ENCODE results near the gene LDLRAD4.
"Not testable (repeated sequence)": the region's sequence is repeated elsewhere in the genome, so short reads cannot be mapped to it uniquely, and the experiment has no call there.

The LDLRAD4 gene

DNA sequence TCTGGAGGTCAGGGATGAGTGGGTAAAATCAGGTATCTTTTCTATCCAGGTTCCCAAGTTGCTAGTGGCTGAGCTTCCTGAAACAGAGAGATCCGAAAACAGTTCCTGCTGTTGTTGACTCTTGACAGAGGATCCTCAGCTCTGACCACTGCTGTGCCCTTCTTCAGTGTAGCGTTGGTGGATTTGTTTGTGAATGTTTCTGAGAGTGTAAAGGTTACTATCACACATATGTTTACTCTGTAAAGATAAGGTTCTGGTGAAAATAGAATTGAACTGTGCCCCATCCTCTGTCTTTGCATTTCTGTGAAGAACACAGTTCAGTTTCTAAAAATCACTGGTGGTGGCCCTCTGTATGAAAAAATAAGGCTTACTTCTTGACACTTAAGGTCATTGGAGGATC lies 119.8 kb downstream of the LDLRAD4 start:
- DNase-seq (ENCODE audit: low spot score), result no peak

GRCh38 chr18:13339653-13340052 lies 121.1 kb downstream of the LDLRAD4 start:
- no peak for DNase-seq (ENCODE audit: low spot score)

GRCh38 chr18:13346449-13346848 lies 127.9 kb downstream of the LDLRAD4 start:
- not testable (repeated sequence) for DNase-seq (ENCODE audit: low spot score)

DNA sequence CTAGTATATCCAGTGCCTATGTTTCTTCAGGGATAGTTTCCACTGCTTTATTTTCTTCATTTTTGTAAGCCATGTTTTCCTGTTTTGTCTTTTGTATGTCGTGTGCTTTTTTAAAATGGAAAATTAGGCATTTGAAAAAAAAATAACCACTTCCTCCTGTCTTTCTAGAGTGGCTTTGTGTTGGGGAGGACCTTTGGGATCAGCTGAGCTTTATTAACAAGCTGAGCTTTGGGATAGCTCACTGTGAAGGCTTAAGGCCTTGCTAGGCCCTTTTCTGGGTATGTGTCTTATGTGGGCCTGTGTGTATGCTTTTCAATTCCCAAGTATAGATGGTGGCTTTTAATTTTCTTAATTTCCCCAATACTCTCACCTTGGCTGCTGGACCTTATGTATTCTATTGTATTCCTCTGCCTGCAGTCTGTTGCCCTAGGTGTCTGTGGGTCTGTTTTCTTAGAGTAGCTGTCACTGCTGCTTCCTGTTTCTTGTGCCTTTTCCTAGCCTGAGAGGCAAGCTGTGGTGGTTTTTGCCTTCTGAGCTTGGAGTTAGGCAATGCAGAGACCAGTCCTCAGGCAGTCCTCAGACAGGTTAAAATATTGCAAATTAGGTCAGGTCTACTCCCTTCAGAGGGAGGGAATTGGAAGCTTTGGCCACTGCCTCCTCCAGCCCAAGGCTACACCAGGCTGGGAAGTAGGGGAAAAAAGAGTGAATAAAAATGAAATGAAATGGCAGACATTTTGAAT lies 134.7 kb downstream of the LDLRAD4 start:
- DNase-seq (ENCODE audit: low spot score), result no peak

DNA sequence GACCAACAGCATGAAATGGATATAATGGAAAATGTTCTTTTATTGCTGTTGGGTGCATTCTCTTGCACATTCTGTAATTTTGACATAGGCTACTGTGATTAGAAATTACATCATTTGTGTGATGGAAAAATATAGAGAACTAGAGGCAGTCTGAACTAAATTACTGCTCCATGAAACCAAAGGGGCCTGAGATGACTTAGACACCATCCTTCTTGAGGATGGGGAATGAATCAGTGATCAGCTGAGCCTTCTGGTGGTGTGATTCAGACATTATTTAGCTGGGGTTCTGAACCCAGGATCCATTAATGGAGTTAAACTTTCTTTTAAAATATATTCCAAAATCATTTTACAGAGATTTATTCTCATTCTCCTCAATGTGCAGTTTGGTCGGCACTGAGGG lies 135.8 kb downstream of the LDLRAD4 start:
- no peak for DNase-seq (ENCODE audit: low spot score)

GRCh38 chr18:13356032-13356431 lies 137.5 kb downstream of the LDLRAD4 start:
- no peak for DNase-seq (ENCODE audit: low spot score)

- DNase-seq (ENCODE audit: low spot score), result no peak
These were observed 138.7 kb downstream of the LDLRAD4 start for GRCh38 chr18:13357289-13357688.

- DNase-seq (ENCODE audit: low spot score), result no peak
These were observed 140.7 kb downstream of the LDLRAD4 start for GRCh38 chr18:13359210-13359609.

GRCh38 chr18:13361431-13361830 lies 142.9 kb downstream of the LDLRAD4 start:
- no peak for DNase-seq (ENCODE audit: low spot score)

GRCh38 chr18:13362051-13362450 lies 143.5 kb downstream of the LDLRAD4 start:
- DNase-seq (ENCODE audit: low spot score), result no peak

- no peak for DNase-seq (ENCODE audit: low spot score)
These were observed 144.0 kb downstream of the LDLRAD4 start for GRCh38 chr18:13362607-13363006.

DNA sequence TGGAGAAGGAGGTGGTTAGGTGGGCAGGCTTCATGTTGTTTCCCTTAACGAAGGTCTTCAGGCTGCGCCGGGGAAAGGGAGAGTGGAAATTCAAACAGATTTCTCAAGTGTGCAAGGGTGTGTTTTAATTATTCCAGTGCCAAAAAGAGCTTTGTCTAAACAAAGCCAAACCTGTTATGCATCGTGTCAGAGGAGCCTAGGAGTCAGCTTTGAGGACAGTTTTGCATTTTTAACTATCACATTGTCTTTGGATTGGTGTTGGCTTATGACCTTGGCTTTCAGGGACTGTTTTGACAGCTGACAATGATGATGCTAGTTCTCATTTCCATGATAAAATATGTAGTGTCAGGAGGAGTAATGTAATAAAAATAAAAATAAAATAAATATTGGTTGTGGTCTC lies 144.8 kb downstream of the LDLRAD4 start:
- DNase-seq (ENCODE audit: low spot score), result no peak

- DNase-seq (ENCODE audit: low spot score), result no peak
These were observed 146.2 kb downstream of the LDLRAD4 start for GRCh38 chr18:13364721-13365205.

DNA sequence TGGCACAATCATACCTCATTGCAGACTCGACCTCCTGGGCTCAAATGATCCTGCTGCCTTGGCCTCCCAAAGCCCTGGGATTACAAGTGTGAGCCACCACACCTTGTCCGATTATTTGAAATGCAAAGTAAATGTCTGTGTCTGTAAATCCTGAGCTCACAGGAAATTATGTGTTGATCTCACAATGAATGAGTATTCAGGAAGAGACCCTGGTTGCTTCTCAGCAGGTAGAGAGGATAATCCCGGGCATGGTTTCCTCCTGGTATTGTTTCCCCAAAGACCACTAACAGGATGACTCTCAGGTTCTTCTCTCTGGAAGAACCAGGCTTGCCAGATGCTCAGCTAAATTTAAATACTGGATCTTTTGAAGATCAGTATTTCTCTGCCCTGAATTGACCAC lies 147.6 kb downstream of the LDLRAD4 start:
- no peak for DNase-seq (ENCODE audit: low spot score)

- DNase-seq (ENCODE audit: low spot score), result no peak
These were observed 148.0 kb downstream of the LDLRAD4 start for GRCh38 chr18:13366541-13366940.

GRCh38 chr18:13366962-13367892 lies 148.7 kb downstream of the LDLRAD4 start:
- DNase-seq (ENCODE audit: low spot score), result no peak

DNA sequence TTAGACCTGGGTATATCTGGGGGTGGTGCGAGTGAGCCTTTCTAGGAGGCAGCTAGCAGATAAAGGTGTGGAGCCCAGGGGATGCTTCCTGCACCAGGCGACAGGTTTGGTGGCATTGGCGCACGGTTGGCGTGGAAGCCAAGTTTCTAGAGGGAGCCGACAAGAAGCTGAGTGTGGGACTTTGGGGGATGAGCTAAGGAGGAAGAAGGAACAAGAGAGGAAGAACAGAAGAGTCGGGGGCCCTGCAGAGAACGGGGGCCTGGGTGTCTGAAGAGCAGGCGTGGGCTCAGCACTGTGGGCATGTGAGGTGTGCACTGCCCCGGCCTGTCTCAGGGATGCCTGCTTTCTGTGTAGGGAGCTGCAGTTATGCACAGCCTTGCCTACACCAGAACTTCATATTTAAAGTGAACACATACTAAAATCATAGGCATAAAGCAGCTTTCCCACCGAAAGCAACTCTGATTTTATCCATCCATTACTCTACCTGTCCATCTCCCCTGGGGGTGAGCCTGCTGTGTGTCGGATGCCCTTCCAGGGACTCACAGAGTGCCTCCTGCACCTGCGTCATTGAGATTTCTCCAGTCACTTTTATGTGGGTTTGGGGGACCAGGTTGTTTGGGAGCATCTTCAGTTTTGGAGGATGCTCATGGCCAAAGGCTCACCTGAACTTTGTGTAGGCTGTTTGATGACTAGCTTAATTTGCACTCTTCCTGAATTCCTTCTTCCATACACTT lies 149.7 kb downstream of the LDLRAD4 start:
- no peak for DNase-seq (ENCODE audit: low spot score)

DNA sequence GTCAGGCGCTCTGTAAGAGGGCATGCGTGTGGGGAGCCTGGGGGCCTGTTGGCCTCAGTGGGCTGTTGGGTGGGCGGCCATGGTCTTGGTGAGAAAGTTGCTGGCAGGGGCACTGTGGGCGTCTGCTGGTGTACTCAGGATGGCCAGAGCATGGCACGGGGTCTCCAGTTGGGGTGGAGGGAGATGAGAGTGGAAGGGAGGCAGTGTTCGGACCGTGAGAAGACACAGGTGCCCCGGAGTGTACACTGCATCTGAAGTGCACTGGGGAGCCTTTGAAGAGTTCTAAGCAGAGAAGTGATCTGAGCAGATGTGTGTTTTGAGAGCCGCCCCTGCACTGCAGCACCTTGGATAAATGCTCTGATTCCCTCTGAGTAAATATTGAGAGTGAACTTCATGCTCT lies 150.8 kb downstream of the LDLRAD4 start:
- DNase-seq (ENCODE audit: low spot score), result no peak

DNA sequence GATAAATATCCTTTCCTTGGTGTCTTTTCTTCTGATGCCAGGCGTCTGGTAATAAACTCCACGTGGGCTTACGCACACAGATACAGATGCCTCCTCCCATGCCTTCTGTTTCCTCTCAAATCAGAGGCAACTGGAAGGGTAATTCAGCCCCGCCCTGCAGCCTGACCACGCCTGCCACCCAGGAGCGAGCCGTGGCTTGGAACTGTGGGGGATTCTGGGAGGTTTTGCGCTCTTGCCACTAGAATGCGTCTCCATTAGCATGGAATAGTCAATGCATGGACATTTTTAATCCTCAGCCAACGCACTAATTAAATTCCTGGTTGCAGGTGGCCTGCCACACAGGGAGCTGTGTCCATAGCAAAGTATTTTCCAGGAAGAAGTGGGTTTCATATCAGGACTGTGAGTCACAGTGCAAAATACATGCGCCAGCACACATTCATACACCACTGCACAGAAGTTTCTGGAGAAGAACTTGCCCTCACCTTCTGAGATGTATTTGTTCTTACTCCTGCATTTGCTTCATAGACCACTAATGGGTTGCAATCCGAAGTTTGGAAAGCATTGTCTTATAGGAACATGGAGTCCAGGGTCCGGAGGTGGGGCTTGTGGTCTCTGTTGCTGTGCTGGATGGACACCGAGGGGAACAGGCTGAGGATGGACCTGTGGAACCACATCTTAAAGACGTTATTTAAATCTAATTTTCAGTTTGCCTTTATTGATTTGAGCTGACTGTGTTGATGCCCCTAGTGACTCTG lies 151.4 kb downstream of the LDLRAD4 start:
- DNase-seq (ENCODE audit: low spot score), result peak; percentile 22

- no peak for DNase-seq (ENCODE audit: low spot score)
These were observed 152.6 kb downstream of the LDLRAD4 start for GRCh38 chr18:13370995-13371625.
